WI38 (cell line): ENCODE results near the gene SUMO4.
"Not testable (repeated sequence)": the region's sequence is repeated elsewhere in the genome, so short reads cannot be mapped to it uniquely, and the experiment has no call there.

ENCODE experiments used
- H3K4me3 ChIP-seq: 2 replicates; pipeline ENCODE4 v1.5.1; 2011; ENCODE audit warnings: low read depth, mild to moderate bottlenecking, control low read depth, low read length
- TF ChIP-seq, protein P1 (sequence below): IDR thresholded peaks from 2 replicates; pipeline ENCODE4 v1.5.1; 2012; ENCODE audit warnings: low read depth, mild to moderate bottlenecking, control low read depth, low read length

Gene SUMO4

DNA sequence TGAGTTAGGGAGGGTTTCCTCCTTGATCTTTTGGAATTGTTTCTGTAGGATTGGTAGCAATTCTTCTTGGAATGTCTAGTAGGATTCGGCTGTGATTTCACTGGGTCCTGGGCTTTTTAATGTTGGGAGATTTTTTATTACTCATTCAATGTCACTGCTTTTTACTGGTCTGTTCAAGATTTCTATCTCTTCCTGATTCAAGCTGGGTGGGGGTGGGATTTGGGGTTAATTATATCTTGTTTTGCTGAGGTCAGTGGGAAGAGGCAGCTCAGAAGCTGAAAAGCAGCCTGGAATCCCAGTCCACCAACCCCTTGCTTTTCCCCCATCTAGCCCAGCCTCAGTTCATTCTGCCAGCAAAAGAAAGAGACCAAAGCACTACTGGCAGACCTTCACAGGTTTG, 39.6 kb downstream of the SUMO4 start:
- TF ChIP-seq, protein P1, sequence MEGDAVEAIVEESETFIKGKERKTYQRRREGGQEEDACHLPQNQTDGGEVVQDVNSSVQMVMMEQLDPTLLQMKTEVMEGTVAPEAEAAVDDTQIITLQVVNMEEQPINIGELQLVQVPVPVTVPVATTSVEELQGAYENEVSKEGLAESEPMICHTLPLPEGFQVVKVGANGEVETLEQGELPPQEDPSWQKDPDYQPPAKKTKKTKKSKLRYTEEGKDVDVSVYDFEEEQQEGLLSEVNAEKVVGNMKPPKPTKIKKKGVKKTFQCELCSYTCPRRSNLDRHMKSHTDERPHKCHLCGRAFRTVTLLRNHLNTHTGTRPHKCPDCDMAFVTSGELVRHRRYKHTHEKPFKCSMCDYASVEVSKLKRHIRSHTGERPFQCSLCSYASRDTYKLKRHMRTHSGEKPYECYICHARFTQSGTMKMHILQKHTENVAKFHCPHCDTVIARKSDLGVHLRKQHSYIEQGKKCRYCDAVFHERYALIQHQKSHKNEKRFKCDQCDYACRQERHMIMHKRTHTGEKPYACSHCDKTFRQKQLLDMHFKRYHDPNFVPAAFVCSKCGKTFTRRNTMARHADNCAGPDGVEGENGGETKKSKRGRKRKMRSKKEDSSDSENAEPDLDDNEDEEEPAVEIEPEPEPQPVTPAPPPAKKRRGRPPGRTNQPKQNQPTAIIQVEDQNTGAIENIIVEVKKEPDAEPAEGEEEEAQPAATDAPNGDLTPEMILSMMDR = no peak

DNA sequence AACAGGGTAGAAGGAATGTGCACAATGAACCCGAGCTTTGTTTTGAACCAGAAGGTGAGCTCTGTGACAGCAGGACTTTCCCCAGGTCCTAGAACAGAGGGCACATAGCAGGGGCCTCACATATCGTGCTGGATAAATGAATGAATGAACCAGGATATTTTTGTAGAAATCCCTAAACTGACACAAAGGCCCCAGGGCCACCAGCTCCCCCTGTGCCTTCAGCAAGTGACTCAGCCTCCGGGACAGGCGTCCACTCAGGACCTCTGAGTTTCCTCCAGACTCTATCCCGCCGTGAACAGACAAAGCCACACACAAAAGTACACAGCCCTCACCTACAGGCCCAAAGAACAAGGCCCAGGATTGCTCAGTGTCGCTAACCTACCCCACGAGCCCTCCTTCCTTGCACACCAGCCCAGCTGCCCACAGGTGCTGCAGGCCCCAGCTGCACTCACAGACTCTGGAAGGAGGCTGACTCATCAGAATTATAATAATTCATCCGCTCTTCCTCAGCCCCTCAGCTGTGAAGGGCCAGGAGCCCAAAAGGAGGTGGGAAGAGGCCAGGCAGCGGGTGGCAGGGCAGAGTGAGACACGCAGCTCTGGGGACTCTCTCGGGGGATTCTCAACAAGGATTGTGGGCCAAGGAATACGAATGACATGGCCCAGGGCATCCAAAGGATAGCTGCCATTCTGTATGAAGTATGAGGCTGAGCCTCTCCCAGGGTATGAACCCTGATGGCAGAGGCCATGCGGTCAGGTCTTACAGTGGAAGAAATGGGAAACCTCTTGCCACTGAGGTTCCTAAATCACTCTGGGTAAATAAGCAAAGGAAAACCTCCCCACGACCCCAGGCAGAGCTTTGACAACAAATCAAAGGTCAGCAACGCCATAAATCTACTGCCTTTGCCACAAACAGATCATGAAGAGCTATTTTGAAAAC, 40.9 kb downstream of the SUMO4 start:
- TF ChIP-seq, protein P1 = no peak
- H3K4me3 ChIP-seq = no peak overlapping the region

More for the DNA sequence above, 39.6 kb downstream of the SUMO4 start:
- H3K4me3 ChIP-seq = no peak overlapping the region

DNA sequence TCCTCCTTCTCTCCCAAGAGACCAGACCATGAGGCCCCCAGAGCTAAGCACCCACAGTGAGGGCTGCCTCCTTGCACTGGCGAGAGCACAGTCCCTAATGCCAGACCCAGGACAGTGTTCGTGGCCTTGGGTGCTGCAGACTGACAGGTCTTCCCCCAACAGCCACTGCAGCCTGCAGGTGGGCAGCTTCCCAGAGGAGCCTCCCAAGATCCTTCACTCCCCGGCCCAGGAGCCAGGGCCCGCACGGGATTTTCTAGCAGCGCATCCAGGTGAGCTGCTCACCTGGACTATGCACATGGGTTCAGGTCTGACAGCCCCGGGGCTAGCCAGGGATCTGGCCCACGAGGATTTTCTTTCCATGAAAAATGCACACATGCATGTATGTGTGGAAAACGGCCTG, 41.7 kb downstream of the SUMO4 start:
- H3K4me3 ChIP-seq = no peak overlapping the region
- TF ChIP-seq, protein P1 = no peak

DNA sequence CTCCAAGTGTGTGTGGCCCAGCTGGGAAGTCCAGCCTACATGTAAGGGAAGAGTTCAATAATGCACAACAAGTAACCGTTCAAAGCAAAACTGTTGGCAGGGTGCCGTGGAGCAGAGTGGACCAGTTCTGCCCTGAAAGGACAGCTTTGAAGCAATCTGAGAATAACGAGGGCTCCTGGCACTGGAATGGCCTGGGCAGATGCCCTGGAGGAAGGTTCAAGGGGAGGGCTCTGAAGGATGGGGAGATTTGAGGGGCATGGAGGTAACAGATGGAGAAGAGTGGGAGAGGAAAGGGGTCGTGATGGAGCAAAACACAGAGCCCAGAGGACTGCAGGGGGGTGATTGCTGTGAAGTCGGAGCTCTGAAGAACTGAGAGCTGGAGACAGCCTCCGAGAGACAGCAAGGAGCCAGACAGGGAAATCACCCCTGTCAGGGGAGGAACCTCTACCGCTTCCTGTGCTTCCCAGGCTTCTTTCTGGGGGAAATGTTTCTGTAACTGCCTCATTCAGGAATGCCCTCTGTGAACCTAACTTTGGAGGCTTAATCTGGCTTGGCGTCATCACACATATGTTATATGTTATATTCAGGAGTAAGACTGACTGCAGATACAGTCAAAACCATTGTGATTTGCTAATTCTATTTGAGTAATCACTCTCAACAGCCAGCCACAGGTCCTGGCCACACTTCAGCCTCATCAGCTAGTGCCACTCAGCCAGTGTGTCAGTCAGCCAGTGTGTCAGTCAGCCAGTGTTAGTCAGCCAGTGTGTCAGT, 43.5 kb downstream of the SUMO4 start:
- TF ChIP-seq, protein P1 = no peak
- H3K4me3 ChIP-seq = no peak overlapping the region

DNA sequence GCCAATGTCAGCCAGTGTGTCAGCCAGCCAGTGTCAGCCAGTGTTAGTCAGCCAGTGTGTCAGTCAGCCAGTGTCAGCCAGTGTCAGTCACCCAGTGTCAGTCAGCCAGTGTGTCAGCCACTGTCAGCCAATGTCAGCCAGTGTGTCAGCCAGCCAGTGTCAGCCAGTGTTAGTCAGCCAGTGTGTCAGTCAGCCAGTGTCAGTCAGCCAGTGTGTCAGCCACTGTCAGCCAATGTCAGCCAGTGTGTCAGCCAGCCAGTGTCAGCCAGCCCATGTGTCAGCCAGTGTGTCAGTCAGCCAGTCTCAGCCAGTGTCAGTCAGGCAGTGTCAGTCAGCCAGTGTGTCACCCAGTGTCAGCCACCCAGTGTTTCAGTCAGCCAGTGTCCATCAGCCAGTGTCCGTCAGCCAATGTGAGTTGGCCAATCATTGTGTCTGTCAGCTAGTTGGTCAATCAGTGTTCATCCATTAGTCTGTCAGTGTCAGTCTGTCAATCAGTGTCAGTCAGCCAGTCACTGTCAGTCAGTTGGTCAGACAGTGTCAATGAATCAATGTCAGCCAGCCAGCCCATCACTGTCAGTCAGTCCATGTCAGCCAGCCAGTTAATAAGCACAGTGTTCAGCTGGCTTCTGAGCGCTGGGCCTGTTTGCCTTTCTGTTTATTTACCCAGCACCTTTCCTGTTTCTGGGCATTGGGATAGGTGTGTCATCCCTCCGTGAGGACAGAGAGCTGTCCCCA, 44.5 kb downstream of the SUMO4 start:
- H3K4me3 ChIP-seq = not testable (repeated sequence)

DNA sequence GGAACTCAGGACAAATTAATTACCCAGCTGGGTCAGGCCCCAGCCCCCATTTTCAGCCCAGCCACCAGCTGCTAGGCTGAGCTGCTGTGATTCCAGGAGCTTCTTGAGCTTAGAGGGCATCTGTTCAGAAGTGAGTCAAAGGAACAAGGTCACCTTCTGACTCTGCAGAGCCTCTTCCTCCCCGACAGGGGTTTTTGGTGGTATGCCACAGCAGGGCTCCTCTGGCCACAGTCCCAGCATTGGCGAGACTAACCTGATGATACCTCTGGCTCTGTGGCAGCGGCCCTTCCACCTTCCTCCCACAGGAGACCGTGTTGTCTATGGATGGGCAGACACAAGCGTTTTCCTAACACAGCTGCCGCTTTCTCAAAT, 45.0 kb downstream of the SUMO4 start:
- no peak overlapping the region for H3K4me3 ChIP-seq
- TF ChIP-seq, protein P1 = no peak

DNA sequence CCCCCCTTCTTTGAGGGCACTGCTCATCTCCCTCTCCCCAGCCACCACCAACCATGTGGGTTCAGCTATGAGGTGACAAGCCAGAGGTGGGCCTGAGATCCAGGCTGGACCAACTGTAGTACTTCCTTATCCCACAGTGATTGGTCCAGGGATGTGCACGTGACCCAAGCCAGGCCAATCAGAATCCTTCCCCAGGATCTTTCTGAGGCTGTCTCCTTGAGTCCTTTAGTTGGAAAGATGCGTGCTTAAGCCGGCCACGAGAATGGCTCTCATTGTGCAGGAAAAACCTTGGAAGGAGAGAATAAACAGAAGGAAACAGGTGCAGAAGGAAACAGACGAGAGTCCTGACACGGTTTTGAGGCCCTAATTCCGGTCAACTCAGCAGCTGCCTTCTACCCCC, 45.5 kb downstream of the SUMO4 start:
- H3K4me3 ChIP-seq = no peak overlapping the region
- TF ChIP-seq, protein P1 = no peak
